Caco-2 (cell line): Measurements from ENCODE around the gene STK16. TPM values are rescaled to one million over a fixed set of nuclear protein-coding genes. Genes with fewer than 3 reads are reported as not detected.

Experiments
- BruUV-seq: library from RNA; stranded (reverse); fragments of 400-500 nt; replicated peaks from 2 replicates; lab custom pipeline; 2021; lab: Mats Ljungman, UMichigan
- CTCF ChIA-PET: fragments of 300-600 bp; sonication (Branson Sonifier 250); formaldehyde crosslinking; loops from one replicate; lab custom pipeline; 2022; ENCODE audit warnings: antibody characterized with exemption; lab: Charles Lee
- POLR2A ChIA-PET: fragments of 300-600 bp; sonication (Branson Sonifier 250); formaldehyde crosslinking; loops from one replicate; lab custom pipeline; 2022; ENCODE audit warnings: antibody characterized with exemption; lab: Charles Lee
- DNase-seq, 2 experiments: peaks; one replicate each; pipeline versions ENCODE4 v3.0.0 to v3.0.0-alpha.2; 2020 to 2022
- H3K27me3 ChIP-seq: replicated peaks from 2 replicates; pipeline ENCODE4 v1.6.0; 2011; ENCODE audit warnings: low read length; ENCODE audit not compliant: control insufficient read depth, insufficient read depth
- H3K36me3 ChIP-seq: 2 replicates; pipeline ENCODE4 v1.5.1; 2011; ENCODE audit warnings: low read length; ENCODE audit not compliant: control insufficient read depth, insufficient read depth
- H3K4me1 ChIP-seq: fragments of 250-450 bp; sonication (Bioruptor Pico); 2 replicates; pipeline ENCODE4 v1.5.1; 2020; ENCODE audit warnings: mild to moderate bottlenecking
- H3K4me3 ChIP-seq: 2 replicates; pipeline ENCODE4 v1.5.1; 2011; ENCODE audit warnings: low read depth, mild to moderate bottlenecking, control low read depth, low read length
- H3K9me3 ChIP-seq: fragments of 250-450 bp; sonication (Bioruptor Pico); 2 replicates; pipeline ENCODE4 v1.5.1; 2020; ENCODE audit warnings: mild to moderate bottlenecking, moderate library complexity
- H3K27ac Mint-ChIP-seq: one replicate; pipeline ENCODE4 v1.8.0; 2022; ENCODE audit warnings: mixed read lengths; ENCODE audit not compliant: unreplicated experiment
- H3K27me3 Mint-ChIP-seq: one replicate; pipeline ENCODE4 v1.8.0; 2022; ENCODE audit warnings: mixed read lengths; ENCODE audit not compliant: insufficient read depth, unreplicated experiment
- H3K36me3 Mint-ChIP-seq: one replicate; pipeline ENCODE4 v1.8.0; 2022; ENCODE audit warnings: mild to moderate bottlenecking, mixed read lengths; ENCODE audit not compliant: insufficient read depth, unreplicated experiment
- H3K4me1 Mint-ChIP-seq: one replicate; pipeline ENCODE4 v1.8.0; 2022; ENCODE audit warnings: low read depth, mixed read lengths; ENCODE audit not compliant: unreplicated experiment
- H3K4me3 Mint-ChIP-seq: one replicate; pipeline ENCODE4 v1.8.0; 2022; ENCODE audit warnings: mild to moderate bottlenecking, moderate library complexity, mixed read lengths; ENCODE audit not compliant: unreplicated experiment
- H3K9me3 Mint-ChIP-seq: one replicate; pipeline ENCODE4 v1.8.0; 2022; ENCODE audit warnings: mixed read lengths; ENCODE audit not compliant: unreplicated experiment
- intact Hi-C: fragments of 100-400 bp; cut with micrococcal nuclease; formaldehyde crosslinking; loops from one replicate; pipeline ENCODE4 v1.10.0; 2022; ENCODE audit not compliant: unreplicated experiment
- total RNA-seq: library from RNA; stranded (reverse); gene quantifications from 2 replicates; pipeline ENCODE4 v1.2.3, GENCODE V29; 2022
- TF ChIP-seq, protein P1 (sequence below), 2 experiments: fragments of 200-600 bp in 1 of 2; IDR thresholded peaks; 1 replicate in 1 of 2; 2 replicates in 1 of 2; pipeline versions ENCODE4 v1.5.1 to v1.8.0; 2011 to 2022; ENCODE audit warnings: antibody characterized with exemption in 1 of 2, control low read depth in 1 of 2, inconsistent platforms in 1 of 2, low read depth in 1 of 2, low read length in 1 of 2, mild to moderate bottlenecking in 1 of 2, moderate library complexity in 1 of 2; ENCODE audit not compliant: insufficient read depth in 1 of 2, severe bottlenecking in 1 of 2, unreplicated experiment in 1 of 2

Gene STK16
- total RNA-seq, 1 experiment from 2014 or later: 26.6 TPM

DNA sequence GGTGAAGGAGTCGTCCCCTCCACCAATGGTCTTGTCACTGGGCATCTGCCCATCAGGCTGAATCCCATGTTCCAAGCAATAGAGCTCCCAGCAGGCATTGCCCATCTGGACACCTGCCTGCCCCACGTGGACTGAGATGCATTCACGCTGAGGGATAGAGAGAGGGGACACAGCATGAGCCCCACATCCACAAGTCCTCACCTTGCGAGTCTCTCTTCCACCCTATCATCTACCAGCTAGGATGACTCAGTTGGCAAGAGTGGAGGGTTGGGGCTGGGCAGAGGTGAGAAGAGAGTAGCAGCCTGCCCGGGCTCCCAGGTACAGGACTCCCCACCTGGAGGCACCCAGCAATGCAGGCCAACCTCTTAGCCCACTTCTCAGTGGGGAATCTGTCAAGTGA is 6.8 kb downstream of the STK16 start:
- peaks cover 4% of the 10 kb centered on the region for H3K27me3 Mint-ChIP-seq
- H3K4me3 Mint-ChIP-seq: no peak overlapping the region
- intact Hi-C loops: no loop called here

DNA sequence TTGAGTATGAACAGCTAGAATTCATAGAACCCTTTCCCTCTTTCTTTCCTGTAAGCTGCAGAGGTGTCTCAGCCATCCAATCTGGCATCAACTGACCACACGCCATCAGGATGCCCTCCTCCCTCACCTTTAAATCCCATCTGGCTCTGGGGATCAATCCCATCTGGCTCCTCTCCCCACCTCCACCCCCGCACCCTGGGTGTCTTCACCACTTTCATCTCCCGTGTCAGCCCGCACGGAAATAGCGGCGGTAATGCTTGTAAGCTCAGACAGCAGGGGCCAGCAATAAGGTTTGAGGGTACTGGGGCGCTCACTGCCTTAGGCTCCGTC is 7.3 kb downstream of the STK16 start:
- H3K27ac Mint-ChIP-seq: no peak overlapping the region
- peaks cover 37% of the 10 kb centered on the region for H3K4me1 Mint-ChIP-seq
- ChIA-PET CTCF (interaction anchor here (0.5 to 3.3 kb wide), 4 partner anchors 22 to 135 kb away, joined by 4 to 22 read pairs (median 5); partner anchors contain the start of gene DNPEP), POLR2A (interaction anchor here (0.6 kb wide), 2 partner anchors 293 to 513 kb away, joined by 3 to 6 read pairs; partner anchors contain the start of gene CDK5R2)
- H3K9me3 Mint-ChIP-seq: no peaks in the 10 kb centered on the region
- intact Hi-C loops: no loop called here
- TF ChIP-seq, protein P1, sequence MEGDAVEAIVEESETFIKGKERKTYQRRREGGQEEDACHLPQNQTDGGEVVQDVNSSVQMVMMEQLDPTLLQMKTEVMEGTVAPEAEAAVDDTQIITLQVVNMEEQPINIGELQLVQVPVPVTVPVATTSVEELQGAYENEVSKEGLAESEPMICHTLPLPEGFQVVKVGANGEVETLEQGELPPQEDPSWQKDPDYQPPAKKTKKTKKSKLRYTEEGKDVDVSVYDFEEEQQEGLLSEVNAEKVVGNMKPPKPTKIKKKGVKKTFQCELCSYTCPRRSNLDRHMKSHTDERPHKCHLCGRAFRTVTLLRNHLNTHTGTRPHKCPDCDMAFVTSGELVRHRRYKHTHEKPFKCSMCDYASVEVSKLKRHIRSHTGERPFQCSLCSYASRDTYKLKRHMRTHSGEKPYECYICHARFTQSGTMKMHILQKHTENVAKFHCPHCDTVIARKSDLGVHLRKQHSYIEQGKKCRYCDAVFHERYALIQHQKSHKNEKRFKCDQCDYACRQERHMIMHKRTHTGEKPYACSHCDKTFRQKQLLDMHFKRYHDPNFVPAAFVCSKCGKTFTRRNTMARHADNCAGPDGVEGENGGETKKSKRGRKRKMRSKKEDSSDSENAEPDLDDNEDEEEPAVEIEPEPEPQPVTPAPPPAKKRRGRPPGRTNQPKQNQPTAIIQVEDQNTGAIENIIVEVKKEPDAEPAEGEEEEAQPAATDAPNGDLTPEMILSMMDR (IDR thresholded peaks at IDR 0.05; ENCODE audit: insufficient read depth in 1 of 2, low read depth in 1 of 2, low read length in 1 of 2, severe bottlenecking in 1 of 2, unreplicated experiment in 1 of 2): no peak
- H3K4me3 Mint-ChIP-seq: no peak overlapping the region
- Histone ChIP-seq H3K9me3 (no peaks in the 10 kb centered on the region), H3K4me3 (no peak overlapping the region; the same call in 1 of the 2 replicates), H3K27me3 (no peaks in the 10 kb centered on the region), H3K4me1 (peaks cover 31% of the 10 kb centered on the region), H3K36me3 (no peaks in the 10 kb centered on the region; the same call in 1 of the 2 replicates)
- no peak for DNase-seq
- H3K27me3 Mint-ChIP-seq: peaks cover 4% of the 10 kb centered on the region
- BruUV-seq: no TSS peak
- peaks cover 8% of the 10 kb centered on the region for H3K36me3 Mint-ChIP-seq

More for the DNA sequence above, 6.8 kb downstream of the STK16 start:
- no peaks in the 10 kb centered on the region for H3K9me3 Mint-ChIP-seq
- Histone ChIP-seq H3K27me3 (no peaks in the 10 kb centered on the region), H3K36me3 (no peaks in the 10 kb centered on the region; the same call in 1 of the 2 replicates), H3K4me3 (no peak overlapping the region), H3K9me3 (no peaks in the 10 kb centered on the region), H3K4me1 (peaks cover 31% of the 10 kb centered on the region)
- BruUV-seq: no TSS peak
- DNase-seq: no peak
- TF ChIP-seq, protein P1 (IDR thresholded peaks at IDR 0.05; ENCODE audit: insufficient read depth in 1 of 2, low read depth in 1 of 2, low read length in 1 of 2, severe bottlenecking in 1 of 2, unreplicated experiment in 1 of 2): no peak
- peaks cover 8% of the 10 kb centered on the region for H3K36me3 Mint-ChIP-seq
- POLR2A ChIA-PET: interaction anchor here (0.6 kb wide), 1 partner anchor 136 kb away, joined by 3 read pairs; the partner anchor contains the start of gene DNPEP
- H3K27ac Mint-ChIP-seq: no peak overlapping the region
- CTCF ChIA-PET: interaction anchor here (0.9 to 3.3 kb wide), 2 partner anchors 22 to 43 kb away, joined by 5 to 22 read pairs; no protein-coding TSS in a partner anchor
- peaks cover 37% of the 10 kb centered on the region for H3K4me1 Mint-ChIP-seq

DNA sequence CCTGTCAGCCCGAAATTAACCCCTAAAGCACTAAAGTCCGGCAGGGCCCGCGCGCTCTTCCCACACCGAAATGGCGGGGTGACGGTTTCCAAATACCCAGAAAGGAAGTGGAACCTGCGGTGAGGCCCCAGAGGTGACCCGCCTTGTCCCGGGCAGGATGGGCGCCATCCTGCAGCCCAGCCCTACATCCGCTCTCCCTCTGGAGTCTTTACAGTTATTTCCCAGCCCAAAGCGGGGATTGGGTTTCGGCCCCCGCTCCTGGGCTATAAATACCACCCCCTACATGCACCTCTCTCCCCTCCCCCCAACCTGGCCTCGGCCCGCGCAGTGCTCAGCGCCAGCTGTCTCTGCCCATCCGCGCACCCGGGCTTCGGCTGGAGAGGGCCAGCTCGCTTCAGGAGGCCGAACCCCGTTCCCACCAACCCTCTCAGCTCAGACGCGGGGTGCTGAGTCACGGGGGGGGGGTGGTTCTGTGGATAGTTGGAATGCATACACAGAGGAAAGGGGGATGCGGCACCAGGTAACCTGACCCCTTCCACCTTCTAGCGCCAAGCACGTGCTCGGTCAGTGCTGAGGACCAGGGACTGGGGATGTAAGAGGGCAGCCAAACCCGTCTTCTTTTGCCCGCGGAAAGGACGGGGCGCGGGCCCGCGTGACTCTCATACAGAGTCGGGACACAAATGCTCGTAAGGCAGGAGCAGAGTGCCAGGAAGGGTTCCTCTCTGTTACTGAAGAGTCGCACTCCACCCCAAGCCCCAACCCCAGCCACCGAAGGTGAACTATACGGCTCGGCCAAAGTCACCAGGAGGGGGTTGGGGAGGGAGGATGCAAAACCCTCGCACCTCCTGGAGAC is 7.8 kb downstream of the STK16 start, which contains the start of gene TUBA4B:
Gene TUBA4B, plus strand, starts transcription at position 344 of the 853 bp plus-strand sequence. Its CDS starts 165 bp downstream, at position 509.
- H3K4me1 ChIP-seq: peaks cover 28% of the 10 kb centered on the region
- TSS peak; percentile 58 for BruUV-seq

More for the DNA sequence above, 7.8 kb downstream of the STK16 start, which contains the start of gene TUBA4B:
- peaks cover 4% of the 10 kb centered on the region for H3K27me3 Mint-ChIP-seq
- peak within 1 kb of the TSS; percentile 62 for H3K4me3 Mint-ChIP-seq
- Histone ChIP-seq H3K9me3 (no peaks in the 10 kb centered on the region), H3K4me3 (peak within 1 kb of the TSS; percentile 48), H3K36me3 (no peaks in the 10 kb centered on the region; the same call in 1 of the 2 replicates), H3K27me3 (no peaks in the 10 kb centered on the region)
- peaks cover 8% of the 10 kb centered on the region for H3K36me3 Mint-ChIP-seq
- ChIA-PET POLR2A (interaction anchor here (0.5 to 1.7 kb wide), 5 partner anchors 8 to 514 kb away, joined by 3 to 6 read pairs (median 3); partner anchors contain the start of genes ATG9A, CDK5R2, GLB1L and STK16), CTCF (interaction anchor here (0.5 to 3.3 kb wide), 5 partner anchors 21 to 135 kb away, joined by 4 to 22 read pairs (median 4); partner anchors contain the start of genes DNPEP and ZFAND2B)
- H3K9me3 Mint-ChIP-seq: no peaks in the 10 kb centered on the region
- H3K27ac Mint-ChIP-seq: no peak within 1 kb of the TSS
- TF ChIP-seq, protein P1 (IDR thresholded peaks at IDR 0.05; ENCODE audit: insufficient read depth in 1 of 2, low read depth in 1 of 2, low read length in 1 of 2, severe bottlenecking in 1 of 2, unreplicated experiment in 1 of 2): no peak
- intact Hi-C loops: no loop called here
- peaks cover 36% of the 10 kb centered on the region for H3K4me1 Mint-ChIP-seq
- DNase-seq: no peak
